ENCODE measurements around the gene HAPLN2. TPM values are rescaled to one million over a fixed set of nuclear protein-coding genes. Genes with fewer than 3 reads are reported as not detected.
A peak's percentile ranks its signal among the peaks of the same experiment; 100 is the strongest.
"Not testable (repeated sequence)": the region's sequence is repeated elsewhere in the genome, so short reads cannot be mapped to it uniquely, and the experiment has no call there.

HAPLN2 gene
- polyA plus RNA-seq, 1 donor = 0.63 TPM

- DNase-seq = peak; percentile 66
These were observed 27.6 kb upstream of the HAPLN2 start, which contains the start of gene NAXE for GRCh38 chr1:156591432-156592157. Gene NAXE (plus strand): TSS chr1:156591776. CDS start chr1:156591805, 29 bp downstream.

GRCh38 chr1:156592158-156592909 lies 26.9 kb upstream of the HAPLN2 start:
- no peak for DNase-seq

- no peak for DNase-seq
These were observed 26.1 kb upstream of the HAPLN2 start for GRCh38 chr1:156592910-156593660.

DNA sequence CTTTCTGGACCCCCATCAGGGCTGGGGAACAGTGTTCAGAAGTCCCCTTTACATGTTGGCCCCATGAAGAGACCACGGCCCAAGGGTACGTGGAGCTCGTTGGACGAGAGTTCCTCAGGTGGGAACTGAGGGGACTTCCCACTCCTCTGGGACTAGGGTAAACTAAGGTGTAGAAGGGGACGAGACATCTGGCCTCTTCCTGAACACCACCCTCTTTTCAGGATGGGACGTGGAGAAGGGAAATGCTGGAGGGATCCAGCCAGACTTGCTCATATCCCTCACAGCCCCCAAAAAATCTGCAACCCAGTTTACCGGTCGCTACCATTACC lies 25.6 kb upstream of the HAPLN2 start:
- DNase-seq = no peak

- DNase-seq = no peak
These were observed 25.0 kb upstream of the HAPLN2 start for GRCh38 chr1:156594190-156594589.

DNA sequence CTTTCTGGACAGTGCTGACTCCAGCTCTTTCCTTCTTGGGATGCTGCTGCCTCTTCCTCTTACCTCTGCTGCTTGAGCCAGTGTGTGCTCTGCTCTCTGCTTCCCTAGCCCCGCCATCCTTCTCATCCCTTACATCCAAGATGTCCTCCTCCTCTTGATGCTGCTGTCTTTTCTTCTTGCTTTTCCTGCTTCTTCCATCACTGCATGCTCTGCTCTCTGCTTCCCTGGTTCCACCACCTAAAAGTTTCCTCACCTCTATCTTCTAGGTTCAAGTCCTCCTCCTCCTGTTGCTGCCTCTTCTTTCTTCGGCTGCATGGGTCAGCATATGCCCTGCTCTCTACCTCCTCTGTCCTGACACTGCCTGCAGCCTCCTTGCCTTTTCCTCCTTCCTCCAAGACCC lies 24.2 kb upstream of the HAPLN2 start:
- no peak for DNase-seq

DNA sequence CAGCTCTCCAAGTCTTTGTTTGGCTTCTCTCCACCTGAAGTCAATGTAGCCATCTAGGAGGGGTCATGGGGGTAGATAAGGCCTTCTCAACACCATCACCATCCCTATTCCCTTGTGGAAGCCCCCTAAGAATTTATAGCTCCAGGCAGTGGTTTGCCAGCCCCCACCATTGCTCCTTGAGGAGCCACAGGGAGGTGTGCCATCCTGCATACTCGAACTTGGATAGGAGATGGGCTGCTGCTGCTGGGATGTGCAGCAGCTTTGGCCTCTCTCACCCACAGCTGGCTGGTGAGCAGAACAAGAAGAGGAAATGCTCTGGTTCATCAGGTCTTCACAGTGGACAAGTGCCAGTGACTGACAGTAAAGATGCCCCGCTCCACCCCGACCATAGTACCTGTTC lies 22.8 kb upstream of the HAPLN2 start:
- no peak for DNase-seq

GRCh38 chr1:156598125-156598524 lies 21.1 kb upstream of the HAPLN2 start:
- no peak for DNase-seq

GRCh38 chr1:156598731-156599432 lies 20.3 kb upstream of the HAPLN2 start:
- DNase-seq = no peak

- no peak for DNase-seq
These were observed 19.4 kb upstream of the HAPLN2 start for GRCh38 chr1:156599811-156600210.

DNA sequence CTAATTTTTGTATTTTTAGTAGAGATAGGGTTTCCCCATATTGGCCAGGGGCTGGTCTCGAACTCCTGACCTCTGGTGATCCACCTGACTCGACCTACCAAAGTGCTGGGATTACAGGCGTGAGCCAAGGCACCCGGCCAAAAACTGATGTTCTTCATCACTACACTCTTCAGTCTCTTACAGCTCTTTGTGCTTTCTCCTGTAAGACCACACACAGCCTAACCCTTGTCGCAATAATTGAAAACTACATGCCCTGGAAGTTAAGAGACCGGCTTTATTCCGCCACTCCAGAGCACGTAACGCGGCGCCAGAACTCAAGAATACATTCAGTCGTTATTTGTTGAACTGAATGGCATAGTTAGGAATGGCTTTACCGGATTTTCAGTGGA lies 18.5 kb upstream of the HAPLN2 start:
- no peak for DNase-seq

- peak; percentile 83 for DNase-seq
These were observed 17.9 kb upstream of the HAPLN2 start, which contains the start of gene GPATCH4 for GRCh38 chr1:156601122-156601830. Gene GPATCH4 (minus strand): TSS chr1:156601479.

GRCh38 chr1:156601892-156602291 lies 17.3 kb upstream of the HAPLN2 start:
- DNase-seq = no peak

- DNase-seq = no peak
These were observed 16.6 kb upstream of the HAPLN2 start for GRCh38 chr1:156602557-156602993.

- DNase-seq = not testable (repeated sequence)
These were observed 11.9 kb upstream of the HAPLN2 start for GRCh38 chr1:156607344-156607743.

- no peak for DNase-seq
These were observed 11.1 kb upstream of the HAPLN2 start for GRCh38 chr1:156608036-156608674.

GRCh38 chr1:156608981-156609380 lies 10.2 kb upstream of the HAPLN2 start:
- DNase-seq = no peak

- not testable (repeated sequence) for DNase-seq
These were observed 9.1 kb upstream of the HAPLN2 start for GRCh38 chr1:156610072-156610471.

DNA sequence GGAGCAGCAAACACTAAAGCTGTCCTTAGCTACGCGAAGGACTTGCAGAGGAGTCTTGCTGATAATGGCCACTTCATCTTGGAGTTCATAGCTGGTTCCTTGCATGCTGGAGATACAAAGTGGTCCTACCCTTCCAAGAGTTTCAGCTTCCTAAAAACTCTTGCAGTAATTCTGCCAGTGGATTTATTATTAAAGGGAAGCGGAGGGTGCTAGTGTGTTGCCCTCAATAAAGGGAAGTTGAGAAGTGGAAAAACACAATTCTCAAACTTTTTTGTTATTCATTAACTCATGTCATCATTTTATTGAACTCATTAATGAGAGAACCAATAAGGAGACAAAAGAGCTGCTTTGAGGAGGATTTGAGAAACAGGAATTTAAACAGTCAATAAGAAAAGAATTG lies 6.5 kb upstream of the HAPLN2 start:
- no peak for DNase-seq

GRCh38 chr1:156615946-156616345 lies 3.3 kb upstream of the HAPLN2 start:
- DNase-seq = no peak

- DNase-seq = peak; percentile 87
These were observed 2.8 kb upstream of the HAPLN2 start for GRCh38 chr1:156616463-156616862.

Measured in left kidney (tissue), 2 donors.